ENCODE results near the gene ALDOB.

- TF ChIP-seq TAF1 (IDR thresholded peaks at IDR 0.05; ENCODE audit: low read depth, low read length) (no peak), POLR2A (IDR thresholded peaks at IDR 0.05; ENCODE audit: low read depth, low read length) (no peak), POLR2AphosphoS5 (IDR thresholded peaks at IDR 0.05; ENCODE audit: low read depth, low read length) (no peak), PAX5 (IDR thresholded peaks at IDR 0.05; ENCODE audit: insufficient read depth, low read length, severe bottlenecking) (no peak), SPI1 (IDR thresholded peaks at IDR 0.05; ENCODE audit: low read depth, low read length) (no peak)
These were observed 13.1 kb upstream of the ALDOB start for GRCh38 chr9:101448680-101449070.
